GM23338 (cell line): ENCODE results near the gene ADAMTSL4. TPM values are rescaled to one million over a fixed set of nuclear protein-coding genes. Genes with fewer than 3 reads are reported as not detected.
A peak's percentile ranks its signal among the peaks of the same experiment; 100 is the strongest.

ENCODE experiments used
- ATAC-seq: fragments of 200-7000 bp; cut with Tn5 transposase; 3 replicates; pipeline ENCODE4 v1.9.1; 2020
- DNase-seq: peaks from one replicate; pipeline ENCODE4 v3.0.0-alpha.2; 2015; ENCODE audit warnings: low spot score
- H2AFZ ChIP-seq: fragments of 200-600 bp; sonication (generic); 2 replicates; pipeline ENCODE4 v1.8.0; 2016; ENCODE audit warnings: antibody characterized with exemption, mild to moderate bottlenecking, moderate library complexity
- H3F3A ChIP-seq: fragments of 200-600 bp; sonication (generic); replicated peaks from 2 replicates; pipeline ENCODE4 v1.8.0; 2017; ENCODE audit warnings: antibody characterized with exemption, mixed run types, low read depth
- H3K27ac ChIP-seq: fragments of 200-600 bp; sonication (generic); 2 replicates; pipeline ENCODE4 v1.6.1; 2016; ENCODE audit warnings: low read depth
- H3K27me3 ChIP-seq: fragments of 200-600 bp; sonication (generic); 2 replicates; pipeline ENCODE4 v1.8.0; 2016; ENCODE audit warnings: mild to moderate bottlenecking, mixed run types, moderate library complexity; ENCODE audit not compliant: insufficient read depth
- H3K36me3 ChIP-seq: fragments of 200-600 bp; sonication (generic); 2 replicates; pipeline ENCODE4 v1.8.0; 2016; ENCODE audit warnings: mild to moderate bottlenecking; ENCODE audit not compliant: insufficient read depth
- H3K4me1 ChIP-seq: fragments of 200-600 bp; sonication (generic); 2 replicates; pipeline ENCODE4 v1.8.0; 2016; ENCODE audit warnings: mild to moderate bottlenecking, moderate library complexity; ENCODE audit not compliant: insufficient read depth
- H3K4me2 ChIP-seq: fragments of 200-600 bp; sonication (generic); 2 replicates; pipeline ENCODE4 v1.7.1; 2017; ENCODE audit warnings: mixed run types
- H3K4me3 ChIP-seq: fragments of 200-600 bp; sonication (generic); 2 replicates; pipeline ENCODE4 v1.6.1; 2016; ENCODE audit warnings: mixed run types
- H3K79me2 ChIP-seq: fragments of 200-600 bp; sonication (generic); replicated peaks from 2 replicates; pipeline ENCODE4 v1.8.0; 2017; ENCODE audit warnings: mild to moderate bottlenecking; ENCODE audit not compliant: insufficient read depth
- H3K9me2 ChIP-seq: fragments of 200-600 bp; sonication (generic); 2 replicates; pipeline ENCODE4 v1.8.0; 2017; ENCODE audit not compliant: insufficient read depth
- H4K20me1 ChIP-seq: fragments of 200-600 bp; sonication (generic); replicated peaks from 2 replicates; pipeline ENCODE4 v1.8.0; 2017; ENCODE audit warnings: mild to moderate bottlenecking; ENCODE audit not compliant: insufficient read depth
- H3K27ac Mint-ChIP-seq: 2 replicates; pipeline ENCODE4 v1.8.0; 2020; ENCODE audit warnings: inconsistent platforms, mild to moderate bottlenecking, moderate library complexity, mixed read lengths
- H3K27me3 Mint-ChIP-seq: 3 replicates; pipeline ENCODE4 v1.8.0; 2022; ENCODE audit warnings: low read depth, mild to moderate bottlenecking, moderate library complexity, mixed read lengths, inconsistent platforms; ENCODE audit not compliant: insufficient read depth, poor library complexity
- H3K36me3 Mint-ChIP-seq: 3 replicates; pipeline ENCODE4 v1.8.0; 2021; ENCODE audit warnings: low read depth, mild to moderate bottlenecking, inconsistent platforms, moderate library complexity, mixed read lengths
- H3K4me1 Mint-ChIP-seq: 3 replicates; pipeline ENCODE4 v1.8.0; 2020; ENCODE audit warnings: mild to moderate bottlenecking, inconsistent platforms, mixed read lengths
- H3K4me3 Mint-ChIP-seq: 3 replicates; pipeline ENCODE4 v1.8.0; 2021; ENCODE audit warnings: moderate library complexity, mild to moderate bottlenecking, inconsistent platforms, mixed read lengths
- H3K9me3 Mint-ChIP-seq: 3 replicates; pipeline ENCODE4 v1.8.0; 2020; ENCODE audit warnings: moderate library complexity, mild to moderate bottlenecking, inconsistent platforms, mixed read lengths
- CREB1 ChIP-seq: fragments of 250-450 bp; sonication (Bioruptor Pico); IDR thresholded peaks from 2 replicates; pipeline ENCODE4 v1.5.0; 2020; ENCODE audit warnings: low read depth, mild to moderate bottlenecking, moderate library complexity
- CTCF ChIP-seq, 2 experiments: fragments of 200-600 bp in 1 of 2; sonication (generic) in 1 of 2; conservative IDR thresholded peaks; 2 replicates each; pipeline versions ENCODE4 v1.5.1 to v1.6.1; 2016 to 2017; ENCODE audit warnings: antibody characterized with exemption in 2 of 2, low read depth in 2 of 2, mild to moderate bottlenecking in 2 of 2, moderate library complexity in 1 of 2
- ETS1 ChIP-seq: IDR thresholded peaks from 2 replicates; pipeline ENCODE4 v1.6.1; 2016; ENCODE audit warnings: antibody characterized with exemption
- EZH2 ChIP-seq: fragments of 200-600 bp; sonication (generic); IDR thresholded peaks from one replicate; pipeline ENCODE4 v1.8.0; 2017; ENCODE audit warnings: antibody characterized with exemption, mild to moderate bottlenecking, low read depth; ENCODE audit not compliant: unreplicated experiment
- EZH2phosphoT487 ChIP-seq: fragments of 200-600 bp; sonication (generic); IDR thresholded peaks from one replicate; pipeline ENCODE4 v1.8.1; 2018; ENCODE audit warnings: antibody characterized with exemption; ENCODE audit not compliant: unreplicated experiment
- JUNB ChIP-seq: IDR thresholded peaks from one replicate; pipeline ENCODE4 v1.6.1; 2016; ENCODE audit warnings: antibody characterized with exemption; ENCODE audit not compliant: unreplicated experiment
- NANOG ChIP-seq: IDR thresholded peaks from 2 replicates; pipeline ENCODE4 v1.6.1; 2016; ENCODE audit warnings: antibody characterized with exemption, borderline replicate concordance
- POLR2AphosphoS5 ChIP-seq: IDR thresholded peaks from 2 replicates; pipeline ENCODE4 v1.6.1; 2016; ENCODE audit warnings: antibody characterized with exemption, low read depth
- REST ChIP-seq: IDR thresholded peaks from one replicate; pipeline ENCODE4 v1.6.1; 2018; ENCODE audit warnings: antibody characterized with exemption; ENCODE audit not compliant: unreplicated experiment
- STAT1 ChIP-seq: IDR thresholded peaks from one replicate; pipeline ENCODE4 v1.6.1; 2016; ENCODE audit warnings: antibody characterized with exemption; ENCODE audit not compliant: unreplicated experiment
- ZNF114 ChIP-seq: fragments of 250-450 bp; sonication (Bioruptor Pico); IDR thresholded peaks from 2 replicates; pipeline ENCODE4 v1.5.0; 2020; ENCODE audit warnings: mild to moderate bottlenecking, moderate library complexity
- ZNF331 ChIP-seq: fragments of 250-450 bp; sonication (Bioruptor Pico); IDR thresholded peaks from 2 replicates; pipeline ENCODE4 v1.5.0; 2020; ENCODE audit warnings: low read depth, mild to moderate bottlenecking, moderate library complexity
- polyA plus RNA-seq: library from polyadenylated mRNA; unstranded; fragments of >200 nt; fragmentation: Nextera tagmentation; extraction: Ambion mirVana; gene quantifications from 2 replicates; pipeline ENCODE4 v1.2.1, GENCODE V29; 2016
- total RNA-seq: library from RNA; depleted of rRNA; stranded (reverse); fragments of >200 nt; shearing (Covaris generic); gene quantifications from 2 replicates; pipeline ENCODE4 v1.2.3, GENCODE V29; 2014

The ADAMTSL4 gene
- total and polyA plus RNA-seq, 2 experiments from 2014 or later: 5.3 to 5.8 TPM

- H2AFZ ChIP-seq: peak overlapping the region; percentile 13
- ATAC-seq: peak; percentile 77
- TF ChIP-seq ZNF114 (CRISPR knock-in tag): no peak
- TF ChIP-seq STAT1: no peak
- no peak for TF ChIP-seq POLR2AphosphoS5
- no peak for TF ChIP-seq CREB1 (CRISPR knock-in tag)
- no peak for TF ChIP-seq REST
- TF ChIP-seq CTCF (conservative IDR thresholded peaks at IDR 0.05; ENCODE audit: low read depth in 2 of 2): peak; percentile 57 to 73
- no peaks in the 10 kb centered on the region for H3K9me3 Mint-ChIP-seq
- peak overlapping the region; percentile 68 for H3K27ac ChIP-seq
- H3K4me1 ChIP-seq: peaks cover 5% of the 10 kb centered on the region; the same call in 1 of the 2 replicates
- H3F3A ChIP-seq: 0 out of 2 replicates have a peak, but pooled peaks cover under 1% of the 10 kb centered on the region
- H3K4me3 Mint-ChIP-seq: peak overlapping the region; percentile 15; the same call in 1 of the 3 replicates
- H3K4me3 ChIP-seq: no peak overlapping the region
- no peaks in the 10 kb centered on the region for H3K27me3 ChIP-seq
- no peaks in the 10 kb centered on the region for H3K79me2 ChIP-seq
- no peaks in the 10 kb centered on the region for H3K36me3 ChIP-seq
- no peaks in the 10 kb centered on the region for H4K20me1 ChIP-seq
- no peaks in the 10 kb centered on the region for H3K36me3 Mint-ChIP-seq
- peak overlapping the region; percentile 61 for H3K4me2 ChIP-seq
- peak; percentile 77 for DNase-seq
- peaks cover 9% of the 10 kb centered on the region for H3K27me3 Mint-ChIP-seq
- H3K4me1 Mint-ChIP-seq: peaks cover 24% of the 10 kb centered on the region
- H3K9me2 ChIP-seq: no peaks in the 10 kb centered on the region
- peak overlapping the region; percentile 84 for H3K27ac Mint-ChIP-seq
Observed at GRCh38 chr1:150537732-150538684, 11.2 kb upstream of the ADAMTSL4 start.

GRCh38 chr1:150543500-150544143 lies 5.6 kb upstream of the ADAMTSL4 start:
- Histone ChIP-seq H3F3A (peaks cover 9% of the 10 kb centered on the region), H4K20me1 (no peaks in the 10 kb centered on the region), H3K79me2 (no peaks in the 10 kb centered on the region), H3K36me3 (no peaks in the 10 kb centered on the region), H3K4me2 (no peak overlapping the region), H3K4me1 (no peaks in the 10 kb centered on the region), H3K9me2 (no peaks in the 10 kb centered on the region), H3K4me3 (no peak overlapping the region), H3K27me3 (peaks cover 21% of the 10 kb centered on the region), H2AFZ (peak overlapping the region; percentile 84), H3K27ac (no peak overlapping the region)
- H3K36me3 Mint-ChIP-seq: no peaks in the 10 kb centered on the region; the same call in 2 of the 3 replicates
- H3K9me3 Mint-ChIP-seq: no peaks in the 10 kb centered on the region
- DNase-seq (no peak), ATAC-seq (no peak)
- H3K4me1 Mint-ChIP-seq: peaks cover 7% of the 10 kb centered on the region
- no peak overlapping the region for H3K4me3 Mint-ChIP-seq
- peaks cover 27% of the 10 kb centered on the region for H3K27me3 Mint-ChIP-seq
- H3K27ac Mint-ChIP-seq: no peak overlapping the region
- TF ChIP-seq STAT1 (no peak), REST (no peak), ETS1 (no peak), JUNB (no peak), ZNF331 (no peak), EZH2 (no peak), NANOG (no peak), ZNF114 (CRISPR knock-in tag) (no peak), EZH2phosphoT487 (no peak)
